Uterus (tissue), 2 donors: ENCODE data around the gene GPD2.

Source experiments
- CTCF ChIP-seq, 4 experiments: fragments of 200-600 bp in 2 of 4; fragments of 450-650 bp in 2 of 4; sonication (generic) in 2 of 4; IDR thresholded peaks; one replicate each; pipeline ENCODE4 v1.5.1; 2016 to 2019; ENCODE audit warnings: antibody characterized with exemption in 4 of 4, mild to moderate bottlenecking in 2 of 4, moderate library complexity in 1 of 4
- POLR2A ChIP-seq, 2 donors: fragments of 450-650 bp; IDR thresholded peaks; one replicate each; pipeline ENCODE4 v1.6.1; 2016; ENCODE audit warnings: antibody characterized with exemption in 2 of 2, mild to moderate bottlenecking in 1 of 2, moderate library complexity in 1 of 2

- TF ChIP-seq CTCF (IDR thresholded peaks at IDR 0.05) (no peak), POLR2A (IDR thresholded peaks at IDR 0.05) (no peak)
Observed at GRCh38 chr2:156429211-156429610, 7.0 kb upstream of the GPD2 start.
